BE2C (cell line): ENCODE results near the gene FAM118A.

Source experiments
- DNase-seq: peaks from one replicate; pipeline ENCODE4 v3.0.0-alpha.2; 2020
- H3K27me3 ChIP-seq: fragments of 250-450 bp; sonication (Bioruptor Pico); 2 replicates; pipeline ENCODE4 v1.5.1; 2020; ENCODE audit warnings: mild to moderate bottlenecking
- H3K36me3 ChIP-seq: fragments of 250-450 bp; sonication (Bioruptor Pico); 2 replicates; pipeline ENCODE4 v1.5.1; 2020; ENCODE audit warnings: mild to moderate bottlenecking
- H3K4me1 ChIP-seq: fragments of 250-450 bp; sonication (Bioruptor Pico); 2 replicates; pipeline ENCODE4 v1.5.1; 2020
- H3K4me3 ChIP-seq: 2 replicates; pipeline ENCODE4 v1.5.1; 2011; ENCODE audit warnings: low read depth, low read length
- H3K9me3 ChIP-seq: fragments of 250-450 bp; sonication (Bioruptor Pico); 2 replicates; pipeline ENCODE4 v1.5.1; 2020
- TF ChIP-seq, protein P1 (sequence below): IDR thresholded peaks from 2 replicates; pipeline ENCODE4 v1.5.1; 2012; ENCODE audit warnings: mild to moderate bottlenecking, low read depth, low read length

The FAM118A gene

DNA sequence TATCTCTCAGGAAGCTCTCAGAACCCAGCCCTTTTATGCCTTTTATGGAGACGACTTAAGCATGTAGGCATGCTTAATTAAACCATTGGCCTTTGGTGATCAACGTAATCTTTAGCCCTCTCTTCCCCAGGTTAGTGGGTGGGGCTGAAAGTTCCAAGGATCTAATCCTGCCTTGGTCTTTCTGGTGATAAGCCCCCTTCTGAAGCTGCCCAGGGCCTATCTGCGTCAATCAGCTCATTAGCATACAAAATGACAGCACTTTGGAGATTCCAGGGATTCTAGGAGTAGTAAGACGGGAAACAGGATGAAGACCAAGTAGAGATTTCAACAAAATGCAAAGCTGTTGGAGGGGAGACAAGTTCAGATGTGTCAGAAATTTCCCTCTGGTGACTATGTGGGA, 3.1 kb downstream of the FAM118A start:
- Histone ChIP-seq H3K36me3 (peaks cover 5% of the 10 kb centered on the region; the same call in 1 of the 2 replicates), H3K4me1 (peaks cover 15% of the 10 kb centered on the region), H3K4me3 (no peak overlapping the region), H3K9me3 (no peaks in the 10 kb centered on the region), H3K27me3 (no peaks in the 10 kb centered on the region)
- no peak for DNase-seq
- TF ChIP-seq, protein P1, sequence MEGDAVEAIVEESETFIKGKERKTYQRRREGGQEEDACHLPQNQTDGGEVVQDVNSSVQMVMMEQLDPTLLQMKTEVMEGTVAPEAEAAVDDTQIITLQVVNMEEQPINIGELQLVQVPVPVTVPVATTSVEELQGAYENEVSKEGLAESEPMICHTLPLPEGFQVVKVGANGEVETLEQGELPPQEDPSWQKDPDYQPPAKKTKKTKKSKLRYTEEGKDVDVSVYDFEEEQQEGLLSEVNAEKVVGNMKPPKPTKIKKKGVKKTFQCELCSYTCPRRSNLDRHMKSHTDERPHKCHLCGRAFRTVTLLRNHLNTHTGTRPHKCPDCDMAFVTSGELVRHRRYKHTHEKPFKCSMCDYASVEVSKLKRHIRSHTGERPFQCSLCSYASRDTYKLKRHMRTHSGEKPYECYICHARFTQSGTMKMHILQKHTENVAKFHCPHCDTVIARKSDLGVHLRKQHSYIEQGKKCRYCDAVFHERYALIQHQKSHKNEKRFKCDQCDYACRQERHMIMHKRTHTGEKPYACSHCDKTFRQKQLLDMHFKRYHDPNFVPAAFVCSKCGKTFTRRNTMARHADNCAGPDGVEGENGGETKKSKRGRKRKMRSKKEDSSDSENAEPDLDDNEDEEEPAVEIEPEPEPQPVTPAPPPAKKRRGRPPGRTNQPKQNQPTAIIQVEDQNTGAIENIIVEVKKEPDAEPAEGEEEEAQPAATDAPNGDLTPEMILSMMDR: no peak

DNA sequence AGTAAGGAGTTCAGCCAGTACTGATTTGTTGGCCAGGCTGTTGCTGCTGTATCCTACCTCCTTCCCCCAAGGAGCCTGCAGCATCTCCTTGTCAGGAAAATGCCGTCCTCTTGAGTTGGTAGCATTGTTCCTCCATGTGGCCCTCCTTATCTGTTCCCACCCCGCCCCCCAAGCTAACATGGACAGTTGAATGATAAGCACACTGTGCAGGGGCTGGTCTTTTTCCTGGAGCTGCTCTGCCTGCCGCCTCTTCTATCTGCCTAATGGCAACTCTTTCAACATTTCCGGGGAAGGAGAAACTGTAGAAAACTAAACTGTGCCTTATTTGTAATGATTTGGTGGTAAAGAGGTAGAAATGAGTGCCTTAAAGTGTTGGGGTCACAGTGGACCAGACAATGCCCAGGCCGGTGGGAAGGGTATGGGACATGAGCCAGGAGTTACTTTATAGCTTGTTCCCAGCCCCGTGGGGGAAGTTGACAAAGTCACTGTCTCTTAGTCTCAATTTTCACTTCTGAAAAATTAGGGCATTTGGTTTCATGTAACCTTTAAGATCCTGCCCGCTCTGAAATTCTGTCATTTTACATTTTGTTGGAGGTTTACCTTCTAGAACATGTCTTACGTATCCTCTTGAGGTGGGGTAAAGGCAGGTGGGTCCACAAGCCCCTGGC, 4.5 kb downstream of the FAM118A start:
- H3K4me3 ChIP-seq: peak overlapping the region; percentile 44
- H3K27me3 ChIP-seq: no peaks in the 10 kb centered on the region
- DNase-seq: peak; percentile 85
- TF ChIP-seq, protein P1: no peak
- H3K4me1 ChIP-seq: peaks cover 29% of the 10 kb centered on the region
- H3K36me3 ChIP-seq: peaks cover 5% of the 10 kb centered on the region; the same call in 1 of the 2 replicates
- H3K9me3 ChIP-seq: no peaks in the 10 kb centered on the region

DNA sequence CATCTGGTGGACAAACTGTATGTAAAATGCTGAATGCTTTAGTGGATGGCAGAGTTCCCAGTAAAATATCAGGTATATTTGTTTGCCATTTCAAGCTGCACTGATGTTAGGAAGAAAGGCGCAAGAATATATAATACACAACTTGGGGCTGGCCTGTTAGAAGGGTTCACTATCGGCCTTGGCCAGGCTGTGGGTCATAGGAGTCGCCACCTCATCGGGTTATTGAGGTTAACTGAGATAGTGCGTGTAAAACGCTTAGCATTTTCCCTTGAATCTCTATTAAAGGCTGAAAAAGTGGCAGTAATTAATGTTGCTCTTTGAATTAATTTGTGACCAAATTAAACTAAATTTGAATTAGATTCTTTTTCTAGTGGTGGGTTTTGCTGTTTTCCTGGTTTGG, 5.1 kb downstream of the FAM118A start:
- no peak for DNase-seq
- Histone ChIP-seq H3K27me3 (no peaks in the 10 kb centered on the region), H3K4me3 (peak overlapping the region; percentile 44; the same call in 1 of the 2 replicates), H3K36me3 (peaks cover 5% of the 10 kb centered on the region; the same call in 1 of the 2 replicates), H3K4me1 (peaks cover 35% of the 10 kb centered on the region), H3K9me3 (no peaks in the 10 kb centered on the region)
- TF ChIP-seq, protein P1: no peak

DNA sequence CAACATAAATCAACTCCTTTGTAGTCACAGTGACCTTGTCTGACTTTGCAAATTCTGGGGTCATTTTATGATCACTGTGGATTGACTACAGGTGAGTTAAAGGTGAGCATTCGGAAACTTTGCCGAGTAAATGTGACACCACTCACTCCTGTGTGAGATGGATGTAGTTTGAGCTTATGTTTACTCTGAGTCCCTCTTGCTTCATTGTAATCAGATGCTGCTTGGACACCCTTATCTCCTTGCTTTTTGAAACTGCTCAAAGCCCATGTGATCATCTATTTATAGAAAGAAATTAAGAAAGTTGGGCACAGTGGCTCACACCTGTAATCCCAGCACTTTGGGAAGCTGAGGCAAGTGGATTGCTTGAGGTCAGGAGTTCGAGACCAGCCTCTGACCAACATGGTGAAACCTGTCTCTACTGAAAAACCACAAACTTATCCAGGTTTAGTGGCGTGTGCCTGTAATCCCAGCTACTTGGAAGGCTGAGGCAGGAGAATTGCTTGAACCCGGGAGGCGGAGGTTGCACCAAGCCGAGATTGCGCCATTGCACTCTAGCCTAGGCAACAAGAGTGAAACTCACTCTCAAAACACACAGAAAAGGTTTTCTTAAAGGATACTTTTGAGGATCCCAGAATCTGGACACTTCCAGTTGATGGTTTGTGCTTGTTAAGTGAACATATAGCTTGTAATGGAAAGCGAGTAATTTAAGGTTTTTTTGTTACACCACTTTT, 7.2 kb downstream of the FAM118A start:
- Histone ChIP-seq H3K4me1 (peaks cover 41% of the 10 kb centered on the region), H3K27me3 (no peaks in the 10 kb centered on the region), H3K9me3 (no peaks in the 10 kb centered on the region), H3K4me3 (peak overlapping the region; percentile 24), H3K36me3 (peaks cover 6% of the 10 kb centered on the region)
- TF ChIP-seq, protein P1: no peak
- no peak for DNase-seq

DNA sequence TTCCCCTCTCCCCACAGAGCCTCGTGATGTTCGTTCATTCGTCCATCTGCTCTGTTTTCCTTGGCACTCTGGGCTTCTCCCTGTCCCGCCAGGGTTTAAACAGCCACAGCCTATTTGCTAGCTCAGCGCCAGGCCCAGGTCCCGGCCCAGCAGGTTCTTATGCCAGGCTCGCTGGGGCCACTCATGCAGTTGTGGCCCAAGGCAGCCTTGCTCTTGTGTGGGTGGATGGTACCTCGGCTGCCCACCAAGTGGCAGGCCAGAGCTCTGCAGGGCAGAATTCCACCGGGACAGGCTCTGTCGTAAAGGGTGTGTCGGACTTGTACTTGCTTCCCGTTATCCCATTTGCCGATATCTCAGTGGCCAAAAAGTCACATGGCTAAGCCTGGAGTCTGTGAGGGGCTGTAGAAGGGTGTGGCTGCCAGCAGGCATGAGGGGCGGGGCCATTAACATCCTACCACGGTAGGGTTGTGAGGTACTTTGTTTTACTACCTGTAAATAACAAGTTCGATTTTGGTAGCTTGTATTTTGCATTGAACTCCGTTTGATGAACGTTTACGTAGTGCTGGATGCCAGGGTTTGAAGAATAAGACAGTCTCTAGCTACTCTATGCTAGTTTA, 7.9 kb downstream of the FAM118A start:
- peak; percentile 89 for DNase-seq
- TF ChIP-seq, protein P1: peak; percentile 74
- Histone ChIP-seq H3K4me1 (peaks cover 41% of the 10 kb centered on the region), H3K9me3 (no peaks in the 10 kb centered on the region), H3K27me3 (no peaks in the 10 kb centered on the region), H3K4me3 (peak overlapping the region; percentile 49), H3K36me3 (peaks cover 8% of the 10 kb centered on the region)
